HG03460 (cell line): ENCODE data around the gene PPP3CB.

Experiments
- ATAC-seq: cut with Tn5 transposase; IDR thresholded peaks from one replicate; pipeline ENCODE4 v1.9.1; 2021; ENCODE audit not compliant: unreplicated experiment

PPP3CB gene

GRCh38 chr10:73485320-73485719 lies 10.5 kb downstream of the PPP3CB start:
- no peak for ATAC-seq

GRCh38 chr10:73480158-73480557 lies 15.7 kb downstream of the PPP3CB start:
- no peak for ATAC-seq

- ATAC-seq: no peak
These were observed 17.2 kb downstream of the PPP3CB start for GRCh38 chr10:73478636-73479035.

GRCh38 chr10:73471226-73471625 lies 24.6 kb downstream of the PPP3CB start:
- no peak for ATAC-seq

- no peak for ATAC-seq
These were observed 26.2 kb downstream of the PPP3CB start for GRCh38 chr10:73469579-73469978.

GRCh38 chr10:73467206-73467605 lies 28.6 kb downstream of the PPP3CB start:
- no peak for ATAC-seq

- no peak for ATAC-seq
These were observed 29.7 kb downstream of the PPP3CB start for GRCh38 chr10:73465978-73466726.

- no peak for ATAC-seq
These were observed 34.9 kb downstream of the PPP3CB start for GRCh38 chr10:73460897-73461296.

GRCh38 chr10:73459683-73460314 lies 36.0 kb downstream of the PPP3CB start:
- no peak for ATAC-seq

- no peak for ATAC-seq
These were observed 39.5 kb downstream of the PPP3CB start for GRCh38 chr10:73456187-73456890.

- no peak for ATAC-seq
These were observed 46.7 kb downstream of the PPP3CB start for GRCh38 chr10:73449113-73449512.

- ATAC-seq: no peak
These were observed 47.4 kb downstream of the PPP3CB start for GRCh38 chr10:73448384-73448783.

GRCh38 chr10:73446926-73447325 lies 48.9 kb downstream of the PPP3CB start:
- no peak for ATAC-seq

GRCh38 chr10:73444457-73444856 lies 51.4 kb downstream of the PPP3CB start:
- ATAC-seq: no peak

- ATAC-seq: no peak
These were observed 56.1 kb downstream of the PPP3CB start for GRCh38 chr10:73439605-73440312.

GRCh38 chr10:73439055-73439454 lies 56.8 kb downstream of the PPP3CB start:
- no peak for ATAC-seq

- no peak for ATAC-seq
These were observed 62.3 kb downstream of the PPP3CB start, which contains the start of gene MSS51 for GRCh38 chr10:73433538-73433867. MSS51 (minus strand) TSS chr10:73433561; CDS start chr10:73428284, 5,277 bp downstream.

- ATAC-seq: no peak
These were observed 62.9 kb downstream of the PPP3CB start for GRCh38 chr10:73432646-73433537.

- no peak for ATAC-seq
These were observed 69.5 kb downstream of the PPP3CB start for GRCh38 chr10:73426318-73426717.

GRCh38 chr10:73424478-73424877 lies 71.3 kb downstream of the PPP3CB start:
- ATAC-seq: no peak
